IPS DF 6.9 (cell line): Measurements from ENCODE around the gene LCOR.
"Not testable (repeated sequence)": the region's sequence is repeated elsewhere in the genome, so short reads cannot be mapped to it uniquely, and the experiment has no call there.

ENCODE experiments used
- DNase-seq: peaks from one replicate; pipeline ENCODE4 v3.0.0-alpha.2; 2013; ENCODE audit warnings: low read depth, low spot score
- H3K27ac ChIP-seq: one replicate; pipeline ENCODE4 v1.5.1; 2013; ENCODE audit warnings: low read length, control low read depth
- H3K27me3 ChIP-seq: 2 replicates; pipeline ENCODE4 v1.6.1; 2013; ENCODE audit warnings: mild to moderate bottlenecking, low read length; ENCODE audit not compliant: control insufficient read depth, insufficient read depth
- H3K36me3 ChIP-seq: 2 replicates; pipeline ENCODE4 v1.6.1; 2013; ENCODE audit warnings: low read length; ENCODE audit not compliant: control insufficient read depth, insufficient read depth
- H3K4me1 ChIP-seq: 2 replicates; pipeline ENCODE4 v1.6.1; 2013; ENCODE audit warnings: low read length; ENCODE audit not compliant: control insufficient read depth, insufficient read depth
- H3K4me3 ChIP-seq: 2 replicates; pipeline ENCODE4 v1.5.1; 2013; ENCODE audit warnings: mild to moderate bottlenecking, low read length
- H3K9me3 ChIP-seq: 2 replicates; pipeline ENCODE4 v1.6.1; 2013; ENCODE audit warnings: low read length, inconsistent platforms; ENCODE audit not compliant: control insufficient read depth, insufficient read depth
- WGBS: extraction: QIAGEN DNeasy Blood & Tissue Kit; methylation state at CpG from one replicate; pipeline ENCODE4 v1.1.7; 2013; ENCODE audit warnings: mixed read lengths, missing lambda C conversion rate; ENCODE audit not compliant: insufficient read length, insufficient coverage; 5-methylcytosine and 5-hydroxymethylcytosine counted together

LCOR gene

GRCh38 chr10:97031459-97031858 is 199.4 kb downstream of the LCOR start:
- Histone ChIP-seq H3K4me1 (peaks cover 2% of the 10 kb centered on the region; the same call in 1 of the 2 replicates), H3K9me3 (no peaks in the 10 kb centered on the region), H3K27ac (no peak overlapping the region), H3K36me3 (no peaks in the 10 kb centered on the region), H3K27me3 (no peaks in the 10 kb centered on the region), H3K4me3 (no peak overlapping the region)
- no CpG with 5 or more reads among the region's 11 CpGs for WGBS
- DNase-seq = no peak

GRCh38 chr10:97032624-97033023 is 200.5 kb downstream of the LCOR start:
- H3K27me3 ChIP-seq = no peaks in the 10 kb centered on the region
- DNase-seq = no peak
- no peaks in the 10 kb centered on the region for H3K9me3 ChIP-seq
- no peak overlapping the region for H3K27ac ChIP-seq
- WGBS = no CpG with 5 or more reads among the region's 7 CpGs
- H3K4me3 ChIP-seq = no peak overlapping the region
- no peaks in the 10 kb centered on the region for H3K36me3 ChIP-seq
- H3K4me1 ChIP-seq = peaks cover 4% of the 10 kb centered on the region

GRCh38 chr10:97033841-97034240 is 201.7 kb downstream of the LCOR start:
- WGBS = no CpG with 5 or more reads among the region's 9 CpGs
- H3K36me3 ChIP-seq, H3K9me3 ChIP-seq, H3K27ac ChIP-seq, DNase-seq, H3K27me3 ChIP-seq, H3K4me1 ChIP-seq, H3K4me3 ChIP-seq: not testable (repeated sequence)

DNA sequence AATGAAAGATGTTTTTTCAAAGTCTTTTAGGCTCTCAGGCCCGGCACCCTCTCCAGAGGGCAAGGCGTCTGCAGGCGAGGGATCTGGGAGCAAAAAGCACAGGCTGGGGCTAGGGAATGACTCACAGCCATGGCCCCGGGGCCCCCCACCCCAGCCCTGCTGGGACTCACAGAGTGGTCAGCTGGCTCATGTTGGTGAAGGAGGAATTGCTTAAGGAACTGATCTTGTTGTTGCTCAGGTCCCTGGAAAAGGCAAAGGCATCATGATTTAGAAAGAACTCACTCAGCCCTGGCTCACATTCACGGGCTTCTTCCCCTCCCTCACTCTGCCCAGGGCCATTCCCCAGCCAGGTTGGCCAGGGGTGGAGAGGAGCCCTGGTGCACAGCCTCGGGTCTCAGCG is 202.2 kb downstream of the LCOR start:
- no peak overlapping the region for H3K4me3 ChIP-seq
- peaks cover 8% of the 10 kb centered on the region for H3K4me1 ChIP-seq
- no peaks in the 10 kb centered on the region for H3K9me3 ChIP-seq
- WGBS = no CpG with 5 or more reads among the region's 7 CpGs
- DNase-seq = no peak
- no peak overlapping the region for H3K27ac ChIP-seq
- H3K36me3 ChIP-seq = no peaks in the 10 kb centered on the region
- no peaks in the 10 kb centered on the region for H3K27me3 ChIP-seq

DNA sequence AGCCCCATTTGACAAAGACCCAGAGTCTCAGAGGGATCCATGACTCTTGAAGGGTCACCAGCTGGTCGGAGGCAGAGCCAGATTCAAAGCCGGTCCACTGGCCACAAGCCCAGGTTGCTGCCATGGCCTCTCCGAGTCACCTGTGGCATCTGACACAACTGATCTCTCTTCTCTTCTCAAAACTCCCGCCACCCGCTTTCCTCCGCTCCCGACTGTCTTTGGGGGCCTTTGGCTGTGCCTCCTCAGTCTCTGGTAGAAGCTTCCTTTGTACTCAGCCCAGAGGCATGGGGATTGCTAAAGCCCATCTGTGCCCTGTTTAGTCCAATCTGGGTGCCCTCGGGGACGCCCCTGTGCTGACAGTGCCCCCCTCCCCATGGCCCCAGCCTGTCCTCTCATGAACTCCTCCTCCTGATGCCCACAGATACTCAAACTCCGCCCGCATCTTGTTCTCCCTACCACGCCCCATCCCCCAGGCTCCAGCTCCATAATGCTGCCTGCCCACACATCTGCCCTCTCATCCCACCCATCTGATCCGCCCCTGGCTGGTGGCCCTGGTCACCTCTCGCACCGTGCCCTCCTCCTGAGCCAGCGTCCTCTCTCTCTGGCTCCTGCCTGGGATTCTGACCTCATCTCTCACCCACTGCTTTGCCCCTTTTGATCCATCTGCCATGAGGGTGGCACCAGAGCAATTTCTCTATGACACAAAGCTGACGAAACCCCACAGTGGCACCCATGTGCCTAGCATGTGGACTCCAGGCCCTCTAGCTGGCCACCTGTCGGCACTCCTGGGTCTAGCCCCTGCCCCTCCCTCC is 203.1 kb downstream of the LCOR start:
- no peak overlapping the region for H3K4me3 ChIP-seq
- WGBS = no CpG with 5 or more reads among the region's 18 CpGs

DNA sequence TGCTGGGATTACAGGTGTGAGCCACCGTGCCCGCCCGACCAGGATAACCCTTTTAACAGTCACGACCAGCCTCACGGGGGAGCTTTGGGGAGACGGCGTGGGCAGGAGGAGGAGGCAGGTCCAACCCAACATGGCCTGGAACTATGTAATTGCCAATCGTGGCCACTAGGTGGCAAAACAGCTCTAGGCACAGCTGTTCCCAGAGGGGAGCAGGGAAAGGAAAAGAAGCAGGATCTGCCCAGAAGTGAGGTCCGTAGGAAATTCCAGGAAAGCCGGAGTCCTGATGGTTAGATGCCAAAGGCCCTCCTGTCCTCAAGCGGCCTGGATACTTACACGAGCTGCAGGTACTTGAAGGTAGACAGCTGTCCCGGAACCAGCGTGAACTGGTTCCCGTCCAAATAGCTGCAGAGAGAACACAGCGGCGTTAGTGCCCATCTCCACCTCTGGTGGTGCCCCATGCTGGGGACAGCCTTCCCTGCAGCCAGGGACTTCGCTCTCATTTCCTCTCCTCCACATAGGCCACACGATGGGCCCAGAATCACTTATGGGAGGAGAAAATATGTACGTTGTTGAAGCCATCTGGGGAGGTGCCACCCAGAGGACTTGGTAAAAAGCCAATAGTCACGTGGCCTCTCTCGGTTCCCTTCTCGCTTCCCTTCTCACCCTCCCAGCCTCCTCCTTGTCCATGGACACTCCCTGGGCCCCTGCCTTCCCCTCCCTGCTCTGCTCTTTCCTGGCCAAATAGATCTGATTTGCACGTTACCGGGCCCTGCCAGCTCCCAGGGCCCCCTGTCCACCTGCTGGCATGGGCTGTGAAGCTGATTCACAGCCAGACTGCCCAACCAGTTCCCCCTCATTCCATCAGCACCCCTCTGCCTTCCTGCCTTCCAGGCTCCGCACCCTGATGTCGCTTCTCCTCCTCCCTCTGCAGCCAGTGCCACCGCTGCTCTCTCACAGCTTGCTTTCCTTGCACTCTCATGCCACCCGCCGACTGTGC is 205.6 kb downstream of the LCOR start:
- Histone ChIP-seq H3K27me3 (no peaks in the 10 kb centered on the region), H3K36me3 (no peaks in the 10 kb centered on the region), H3K4me1 (peaks cover 6% of the 10 kb centered on the region), H3K4me3 (no peak overlapping the region), H3K27ac (no peak overlapping the region), H3K9me3 (no peaks in the 10 kb centered on the region)
- no CpG with 5 or more reads among the region's 30 CpGs for WGBS
- DNase-seq = peak; percentile 92

More for the DNA sequence above, 203.1 kb downstream of the LCOR start:
- Histone ChIP-seq H3K27me3 (no peaks in the 10 kb centered on the region), H3K27ac (no peak overlapping the region), H3K4me1 (peaks cover 8% of the 10 kb centered on the region), H3K36me3 (no peaks in the 10 kb centered on the region), H3K9me3 (no peaks in the 10 kb centered on the region)
- no peak for DNase-seq

DNA sequence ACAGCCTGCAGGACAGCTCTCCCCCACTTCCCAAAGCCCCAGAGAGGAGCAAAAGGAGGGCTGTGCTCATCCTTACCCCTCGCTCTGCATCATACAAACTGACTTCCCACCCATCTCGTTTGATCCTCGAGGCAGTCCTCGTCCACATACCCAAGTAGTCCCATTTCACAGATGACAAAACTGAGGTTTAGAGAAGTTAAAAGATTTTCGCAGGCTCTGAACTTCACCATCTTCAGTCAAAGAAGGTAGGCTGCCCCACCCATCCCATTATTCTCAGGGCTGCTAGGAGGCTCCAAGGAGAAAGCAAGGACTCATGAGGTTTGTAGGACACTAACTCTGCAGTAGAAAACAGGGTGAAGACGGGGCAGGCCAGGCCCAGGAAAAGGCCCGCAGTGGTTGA is 206.6 kb downstream of the LCOR start:
- no peak for DNase-seq
- Histone ChIP-seq H3K27me3 (no peaks in the 10 kb centered on the region), H3K4me1 (peaks cover 6% of the 10 kb centered on the region; the same call in 1 of the 2 replicates), H3K4me3 (no peak overlapping the region), H3K36me3 (no peaks in the 10 kb centered on the region), H3K9me3 (no peaks in the 10 kb centered on the region), H3K27ac (no peak overlapping the region)
- WGBS = no CpG with 5 or more reads among the region's 7 CpGs

GRCh38 chr10:97039538-97040247 is 207.6 kb downstream of the LCOR start:
- H3K4me3 ChIP-seq = no peak overlapping the region
- no peaks in the 10 kb centered on the region for H3K27me3 ChIP-seq
- no peaks in the 10 kb centered on the region for H3K36me3 ChIP-seq
- H3K4me1 ChIP-seq = peaks cover 6% of the 10 kb centered on the region; the same call in 1 of the 2 replicates
- WGBS = no CpG with 5 or more reads among the region's 16 CpGs
- H3K9me3 ChIP-seq = no peaks in the 10 kb centered on the region
- no peak for DNase-seq
- H3K27ac ChIP-seq = no peak overlapping the region

GRCh38 chr10:97040248-97040584 is 208.1 kb downstream of the LCOR start:
- no peaks in the 10 kb centered on the region for H3K9me3 ChIP-seq
- WGBS = no CpG with 5 or more reads among the region's 9 CpGs
- no peaks in the 10 kb centered on the region for H3K27me3 ChIP-seq
- no peak overlapping the region for H3K27ac ChIP-seq
- H3K4me3 ChIP-seq = no peak overlapping the region
- no peak for DNase-seq
- no peaks in the 10 kb centered on the region for H3K36me3 ChIP-seq
- H3K4me1 ChIP-seq = peaks cover 6% of the 10 kb centered on the region; the same call in 1 of the 2 replicates

DNA sequence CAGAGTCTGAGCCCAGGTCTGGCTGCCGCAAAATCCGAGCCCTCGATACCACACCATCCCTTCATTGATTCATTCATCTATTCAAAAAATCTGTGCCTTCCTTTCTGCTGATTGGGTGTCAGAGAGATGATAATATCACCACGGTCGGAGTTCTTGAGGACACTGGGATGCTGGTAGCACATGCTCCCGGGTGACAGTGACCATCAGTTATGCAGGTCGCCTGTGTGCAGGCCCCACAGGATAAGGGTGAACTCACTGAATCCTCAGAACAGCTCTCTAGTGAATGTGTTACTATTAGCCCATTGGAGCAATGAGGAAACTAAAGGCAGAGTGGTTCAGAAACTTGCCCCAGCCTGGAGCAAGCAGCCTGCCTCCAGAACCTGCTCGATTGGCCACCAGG is 208.6 kb downstream of the LCOR start:
- no peak for DNase-seq
- no CpG with 5 or more reads among the region's 8 CpGs for WGBS

More for the DNA sequence above, 208.6 kb downstream of the LCOR start:
- Histone ChIP-seq H3K27ac (no peak overlapping the region), H3K4me3 (no peak overlapping the region), H3K36me3 (no peaks in the 10 kb centered on the region), H3K4me1 (peaks cover 6% of the 10 kb centered on the region; the same call in 1 of the 2 replicates), H3K9me3 (no peaks in the 10 kb centered on the region), H3K27me3 (no peaks in the 10 kb centered on the region)
